GM19035 (cell line): Measurements from ENCODE around the gene RPA3.

ENCODE experiments used
- ATAC-seq: cut with Tn5 transposase; IDR thresholded peaks from one replicate; pipeline ENCODE4 v1.9.1; 2021; ENCODE audit not compliant: unreplicated experiment

RPA3 gene

GRCh38 chr7:7612519-7612918 lies 105.9 kb downstream of the RPA3 start:
- no peak for ATAC-seq

- ATAC-seq = no peak
These were observed 109.1 kb downstream of the RPA3 start for GRCh38 chr7:7609330-7609729.

DNA sequence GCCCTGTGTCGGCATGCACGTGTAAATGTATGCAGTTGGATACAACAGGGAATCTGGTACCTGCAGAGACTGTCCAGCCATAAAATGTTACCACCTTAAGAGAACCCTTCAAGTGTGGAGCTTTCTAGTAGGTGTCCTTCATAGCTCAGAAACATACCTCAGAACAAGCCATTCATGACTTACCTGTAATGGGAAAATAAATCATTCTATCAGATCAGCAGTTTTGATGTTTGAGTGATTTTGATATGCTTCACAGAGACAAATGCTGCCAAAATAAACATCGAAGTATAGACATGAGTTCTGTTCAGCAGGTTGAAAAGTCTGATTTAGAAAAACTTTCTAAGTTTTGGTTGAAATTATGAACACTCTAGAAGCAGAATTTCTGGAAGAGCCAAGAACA lies 111.4 kb downstream of the RPA3 start:
- no peak for ATAC-seq

DNA sequence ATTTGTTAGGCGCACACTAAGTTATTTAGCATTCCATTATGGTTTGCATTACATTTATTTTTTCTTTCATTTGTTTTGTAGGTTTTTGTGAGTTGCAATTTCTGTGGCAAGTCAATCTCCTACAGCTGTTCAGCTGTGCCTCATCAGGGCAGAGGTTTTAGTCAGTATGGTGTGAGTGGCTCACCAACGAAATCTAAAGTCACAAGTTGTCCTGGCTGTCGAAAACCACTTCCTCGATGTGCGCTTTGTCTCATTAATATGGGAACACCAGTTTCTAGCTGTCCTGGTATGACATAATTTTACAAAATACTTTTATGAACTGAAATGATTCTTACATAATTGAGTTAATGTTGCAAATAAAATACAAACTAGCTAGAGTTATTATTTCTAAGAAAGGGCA lies 122.2 kb downstream of the RPA3 start:
- no peak for ATAC-seq

- no peak for ATAC-seq
These were observed 123.0 kb downstream of the RPA3 start for GRCh38 chr7:7595451-7595850.
